NT2/D1 (cell line): Measurements from ENCODE around the gene BSPRY.

ENCODE experiments used
- SUZ12 ChIP-seq: IDR thresholded peaks from 2 replicates; pipeline ENCODE4 v1.6.1; 2011; ENCODE audit not compliant: insufficient read length, insufficient read depth; ENCODE audit errors: extremely low read depth
- YY1 ChIP-seq: IDR thresholded peaks from 2 replicates; pipeline ENCODE4 v1.6.1; 2011; ENCODE audit not compliant: insufficient read length, insufficient read depth
- ZNF274 ChIP-seq: IDR thresholded peaks from 2 replicates; pipeline ENCODE4 v1.6.1; 2011; ENCODE audit warnings: mild to moderate bottlenecking, low read depth, low read length

DNA sequence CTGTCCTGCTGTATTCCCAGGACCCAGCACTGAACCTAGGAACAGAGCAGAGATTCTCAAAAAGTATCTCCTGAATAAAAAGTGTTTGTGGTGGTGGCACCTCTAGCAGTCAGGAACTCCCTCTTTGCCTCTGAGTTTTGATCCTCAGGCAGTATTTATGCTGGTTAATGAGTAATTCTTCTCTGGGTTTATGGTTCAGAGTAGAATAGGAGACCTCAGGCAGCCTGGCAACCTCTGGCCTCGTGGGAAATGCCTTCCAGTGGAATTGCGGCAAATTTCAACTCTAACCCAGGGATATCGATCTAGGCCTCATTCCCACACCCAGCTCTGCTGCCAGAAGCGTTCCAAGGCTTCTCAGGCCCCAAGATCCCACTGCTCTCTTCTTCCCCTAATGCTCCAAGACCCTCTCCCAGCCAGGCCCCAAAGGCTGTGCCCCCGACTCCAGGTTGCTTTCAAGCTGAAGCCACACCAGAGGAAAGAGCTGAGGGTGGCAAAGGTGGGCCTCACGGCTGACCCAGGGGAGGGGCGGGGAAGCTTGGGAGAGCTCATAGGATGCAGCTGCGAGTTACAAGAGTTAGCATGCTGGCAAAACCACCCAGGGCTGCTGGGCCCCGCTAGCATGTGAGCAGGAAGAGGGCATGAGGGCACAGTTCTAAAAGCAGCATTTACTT, 38.4 kb downstream of the BSPRY start:
- TF ChIP-seq ZNF274 = no peak
- no peak for TF ChIP-seq YY1
- no peak for TF ChIP-seq SUZ12
